Measurements from ENCODE around the gene CTNNA3.

DNA sequence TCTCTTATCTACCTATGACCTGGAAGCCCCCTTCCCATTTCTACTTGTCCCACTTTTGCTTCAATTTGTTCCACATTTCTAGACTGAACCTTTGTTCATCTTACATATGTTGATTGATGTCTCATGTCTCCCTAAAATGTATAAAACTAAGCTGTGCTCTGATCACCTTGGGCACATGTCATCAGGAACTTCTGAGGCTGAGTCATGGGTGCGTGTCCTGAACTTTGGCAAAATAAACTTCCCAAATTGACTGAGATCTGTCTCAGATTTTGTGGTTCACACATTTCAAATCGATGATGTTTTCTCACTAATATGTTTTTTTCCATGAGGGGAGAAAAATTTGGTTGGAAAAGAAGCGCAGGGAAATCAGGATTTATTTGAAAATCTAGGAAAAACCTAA is 1176.4 kb downstream of the CTNNA3 start:
- TF ChIP-seq, protein P1, sequence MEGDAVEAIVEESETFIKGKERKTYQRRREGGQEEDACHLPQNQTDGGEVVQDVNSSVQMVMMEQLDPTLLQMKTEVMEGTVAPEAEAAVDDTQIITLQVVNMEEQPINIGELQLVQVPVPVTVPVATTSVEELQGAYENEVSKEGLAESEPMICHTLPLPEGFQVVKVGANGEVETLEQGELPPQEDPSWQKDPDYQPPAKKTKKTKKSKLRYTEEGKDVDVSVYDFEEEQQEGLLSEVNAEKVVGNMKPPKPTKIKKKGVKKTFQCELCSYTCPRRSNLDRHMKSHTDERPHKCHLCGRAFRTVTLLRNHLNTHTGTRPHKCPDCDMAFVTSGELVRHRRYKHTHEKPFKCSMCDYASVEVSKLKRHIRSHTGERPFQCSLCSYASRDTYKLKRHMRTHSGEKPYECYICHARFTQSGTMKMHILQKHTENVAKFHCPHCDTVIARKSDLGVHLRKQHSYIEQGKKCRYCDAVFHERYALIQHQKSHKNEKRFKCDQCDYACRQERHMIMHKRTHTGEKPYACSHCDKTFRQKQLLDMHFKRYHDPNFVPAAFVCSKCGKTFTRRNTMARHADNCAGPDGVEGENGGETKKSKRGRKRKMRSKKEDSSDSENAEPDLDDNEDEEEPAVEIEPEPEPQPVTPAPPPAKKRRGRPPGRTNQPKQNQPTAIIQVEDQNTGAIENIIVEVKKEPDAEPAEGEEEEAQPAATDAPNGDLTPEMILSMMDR (IDR thresholded peaks at IDR 0.05; ENCODE audit: low read depth, low read length, missing input control) = no peak
- TF ChIP-seq SP1 (IDR thresholded peaks at IDR 0.05) = no peak
- TF ChIP-seq GABPA (IDR thresholded peaks at IDR 0.05 in 1 of 2, conservative IDR thresholded peaks at IDR 0.05 in 1 of 2) = no peak
- TF ChIP-seq RAD21 (IDR thresholded peaks at IDR 0.05) = no peak
- TF ChIP-seq, protein P2, sequence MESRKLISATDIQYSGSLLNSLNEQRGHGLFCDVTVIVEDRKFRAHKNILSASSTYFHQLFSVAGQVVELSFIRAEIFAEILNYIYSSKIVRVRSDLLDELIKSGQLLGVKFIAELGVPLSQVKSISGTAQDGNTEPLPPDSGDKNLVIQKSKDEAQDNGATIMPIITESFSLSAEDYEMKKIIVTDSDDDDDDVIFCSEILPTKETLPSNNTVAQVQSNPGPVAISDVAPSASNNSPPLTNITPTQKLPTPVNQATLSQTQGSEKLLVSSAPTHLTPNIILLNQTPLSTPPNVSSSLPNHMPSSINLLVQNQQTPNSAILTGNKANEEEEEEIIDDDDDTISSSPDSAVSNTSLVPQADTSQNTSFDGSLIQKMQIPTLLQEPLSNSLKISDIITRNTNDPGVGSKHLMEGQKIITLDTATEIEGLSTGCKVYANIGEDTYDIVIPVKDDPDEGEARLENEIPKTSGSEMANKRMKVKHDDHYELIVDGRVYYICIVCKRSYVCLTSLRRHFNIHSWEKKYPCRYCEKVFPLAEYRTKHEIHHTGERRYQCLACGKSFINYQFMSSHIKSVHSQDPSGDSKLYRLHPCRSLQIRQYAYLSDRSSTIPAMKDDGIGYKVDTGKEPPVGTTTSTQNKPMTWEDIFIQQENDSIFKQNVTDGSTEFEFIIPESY (IDR thresholded peaks at IDR 0.05) = no peak
- no peak for TF ChIP-seq RXRA (IDR thresholded peaks at IDR 0.05)
- no peak for TF ChIP-seq YY1 (IDR thresholded peaks at IDR 0.05)
- TF ChIP-seq JUND (IDR thresholded peaks at IDR 0.05) = no peak
- TF ChIP-seq, protein P3, sequence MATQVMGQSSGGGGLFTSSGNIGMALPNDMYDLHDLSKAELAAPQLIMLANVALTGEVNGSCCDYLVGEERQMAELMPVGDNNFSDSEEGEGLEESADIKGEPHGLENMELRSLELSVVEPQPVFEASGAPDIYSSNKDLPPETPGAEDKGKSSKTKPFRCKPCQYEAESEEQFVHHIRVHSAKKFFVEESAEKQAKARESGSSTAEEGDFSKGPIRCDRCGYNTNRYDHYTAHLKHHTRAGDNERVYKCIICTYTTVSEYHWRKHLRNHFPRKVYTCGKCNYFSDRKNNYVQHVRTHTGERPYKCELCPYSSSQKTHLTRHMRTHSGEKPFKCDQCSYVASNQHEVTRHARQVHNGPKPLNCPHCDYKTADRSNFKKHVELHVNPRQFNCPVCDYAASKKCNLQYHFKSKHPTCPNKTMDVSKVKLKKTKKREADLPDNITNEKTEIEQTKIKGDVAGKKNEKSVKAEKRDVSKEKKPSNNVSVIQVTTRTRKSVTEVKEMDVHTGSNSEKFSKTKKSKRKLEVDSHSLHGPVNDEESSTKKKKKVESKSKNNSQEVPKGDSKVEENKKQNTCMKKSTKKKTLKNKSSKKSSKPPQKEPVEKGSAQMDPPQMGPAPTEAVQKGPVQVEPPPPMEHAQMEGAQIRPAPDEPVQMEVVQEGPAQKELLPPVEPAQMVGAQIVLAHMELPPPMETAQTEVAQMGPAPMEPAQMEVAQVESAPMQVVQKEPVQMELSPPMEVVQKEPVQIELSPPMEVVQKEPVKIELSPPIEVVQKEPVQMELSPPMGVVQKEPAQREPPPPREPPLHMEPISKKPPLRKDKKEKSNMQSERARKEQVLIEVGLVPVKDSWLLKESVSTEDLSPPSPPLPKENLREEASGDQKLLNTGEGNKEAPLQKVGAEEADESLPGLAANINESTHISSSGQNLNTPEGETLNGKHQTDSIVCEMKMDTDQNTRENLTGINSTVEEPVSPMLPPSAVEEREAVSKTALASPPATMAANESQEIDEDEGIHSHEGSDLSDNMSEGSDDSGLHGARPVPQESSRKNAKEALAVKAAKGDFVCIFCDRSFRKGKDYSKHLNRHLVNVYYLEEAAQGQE (IDR thresholded peaks at IDR 0.05) = no peak
- TF ChIP-seq TAF1 (conservative IDR thresholded peaks at IDR 0.05) = no peak
- TF ChIP-seq HNF4A (conservative IDR thresholded peaks at IDR 0.05) = no peak
- TF ChIP-seq, protein P4, sequence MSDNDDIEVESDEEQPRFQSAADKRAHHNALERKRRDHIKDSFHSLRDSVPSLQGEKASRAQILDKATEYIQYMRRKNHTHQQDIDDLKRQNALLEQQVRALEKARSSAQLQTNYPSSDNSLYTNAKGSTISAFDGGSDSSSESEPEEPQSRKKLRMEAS (IDR thresholded peaks at IDR 0.05) = no peak
